ENCODE results near the gene OAF.

The OAF gene

GRCh38 chr11:120224361-120224760, 13.5 kb downstream of the OAF start:
- TF ChIP-seq CTCF (IDR thresholded peaks at IDR 0.05; ENCODE audit: borderline replicate concordance, extremely low read depth, low read length, poor library complexity, severe bottlenecking) (no peak), EZH2 (IDR thresholded peaks at IDR 0.05; ENCODE audit: borderline replicate concordance, low read depth, low read length, severe bottlenecking) (no peak)
- H3K4me2 ChIP-seq (ENCODE audit: insufficient read depth, low read length): no peak overlapping the region
- no peak overlapping the region for H3K9ac ChIP-seq (ENCODE audit: low read depth, low read length)
- DNase-seq (no peak), ATAC-seq (ENCODE audit: insufficient read depth, low read depth) (no peak)
- H3K27me3 ChIP-seq (ENCODE audit: insufficient read depth, low read length, poor library complexity): no peaks in the 10 kb centered on the region
- H4K20me1 ChIP-seq (ENCODE audit: insufficient read depth, low read length): peaks cover 22% of the 10 kb centered on the region
- no peak overlapping the region for H2AFZ ChIP-seq (ENCODE audit: low read depth, low read length)
- H3K9me3 ChIP-seq (ENCODE audit: insufficient read depth, low read length, severe bottlenecking): no peaks in the 10 kb centered on the region
- no peak overlapping the region for H3K27ac ChIP-seq (ENCODE audit: low read length)
- no peaks in the 10 kb centered on the region for H3K36me3 ChIP-seq (ENCODE audit: insufficient read depth, low read length)
- H3K4me1 ChIP-seq (ENCODE audit: insufficient read depth, low read length): no peaks in the 10 kb centered on the region
- H3K79me2 ChIP-seq (ENCODE audit: insufficient read depth, low read length): no peaks in the 10 kb centered on the region
- no peak overlapping the region for H3K4me3 ChIP-seq (ENCODE audit: low read depth in 1 of 2, low read length in 2 of 2)

DNA sequence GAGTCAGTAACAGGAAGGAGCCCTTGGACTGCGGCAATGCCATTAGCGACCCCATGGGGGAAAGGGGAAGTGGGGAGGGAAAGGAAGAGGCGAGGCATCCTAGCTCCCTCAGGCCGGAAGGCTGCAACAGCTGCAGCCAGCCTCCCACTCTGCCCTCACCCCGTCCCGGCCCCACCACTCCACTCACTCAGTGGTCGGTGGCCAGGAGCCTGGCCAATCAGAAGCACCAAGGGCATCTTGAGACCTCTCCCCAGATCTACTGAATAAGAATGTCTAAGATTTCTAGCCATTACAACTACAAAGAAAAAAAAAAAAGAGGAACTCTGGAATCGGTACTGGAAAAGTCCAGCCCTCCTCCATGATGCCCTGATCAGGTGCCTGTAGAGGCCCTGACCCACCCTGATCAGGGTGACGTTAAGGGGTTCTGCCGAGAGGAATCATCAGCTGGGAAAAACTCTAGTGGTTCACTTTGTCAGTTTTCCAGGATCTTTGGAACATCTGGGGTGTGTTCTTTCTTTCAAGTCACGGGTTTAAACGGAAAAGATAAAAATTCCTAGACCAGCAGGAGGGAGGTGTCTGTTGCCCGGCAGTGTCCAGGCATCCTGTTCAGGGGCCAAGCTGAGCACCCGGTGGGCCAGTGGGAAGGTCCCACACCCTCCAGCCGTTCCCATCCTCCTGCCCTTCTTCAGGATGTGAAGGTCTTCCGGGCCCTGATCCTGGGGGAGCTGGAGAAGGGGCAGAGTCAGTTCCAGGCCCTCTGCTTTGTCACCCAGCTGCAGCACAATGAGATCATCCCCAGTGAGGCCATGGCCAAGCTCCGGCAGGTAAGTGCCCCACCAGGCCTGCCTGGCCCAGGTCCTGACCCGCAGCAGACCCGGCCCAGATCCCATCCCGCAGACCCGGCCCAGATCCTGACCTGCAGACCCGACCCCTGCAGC, 14.4 kb downstream of the OAF start:
- Histone ChIP-seq H3K9me3 (ENCODE audit: insufficient read depth, low read length, severe bottlenecking) (no peaks in the 10 kb centered on the region), H3K9ac (ENCODE audit: low read depth, low read length) (no peak overlapping the region), H3K4me1 (ENCODE audit: insufficient read depth, low read length) (no peaks in the 10 kb centered on the region), H3K27ac (ENCODE audit: low read length) (no peak overlapping the region), H4K20me1 (ENCODE audit: insufficient read depth, low read length) (peaks cover 13% of the 10 kb centered on the region), H3K27me3 (ENCODE audit: insufficient read depth, low read length, poor library complexity) (no peaks in the 10 kb centered on the region), H3K4me3 (ENCODE audit: low read depth in 1 of 2, low read length in 2 of 2) (no peak overlapping the region), H3K79me2 (ENCODE audit: insufficient read depth, low read length) (no peaks in the 10 kb centered on the region), H2AFZ (ENCODE audit: low read depth, low read length) (no peak overlapping the region), H3K36me3 (ENCODE audit: insufficient read depth, low read length) (no peaks in the 10 kb centered on the region), H3K4me2 (ENCODE audit: insufficient read depth, low read length) (no peak overlapping the region)
- TF ChIP-seq EZH2 (IDR thresholded peaks at IDR 0.05; ENCODE audit: borderline replicate concordance, low read depth, low read length, severe bottlenecking): no peak
- DNase-seq (no peak), ATAC-seq (ENCODE audit: insufficient read depth, low read depth) (no peak)

DNA sequence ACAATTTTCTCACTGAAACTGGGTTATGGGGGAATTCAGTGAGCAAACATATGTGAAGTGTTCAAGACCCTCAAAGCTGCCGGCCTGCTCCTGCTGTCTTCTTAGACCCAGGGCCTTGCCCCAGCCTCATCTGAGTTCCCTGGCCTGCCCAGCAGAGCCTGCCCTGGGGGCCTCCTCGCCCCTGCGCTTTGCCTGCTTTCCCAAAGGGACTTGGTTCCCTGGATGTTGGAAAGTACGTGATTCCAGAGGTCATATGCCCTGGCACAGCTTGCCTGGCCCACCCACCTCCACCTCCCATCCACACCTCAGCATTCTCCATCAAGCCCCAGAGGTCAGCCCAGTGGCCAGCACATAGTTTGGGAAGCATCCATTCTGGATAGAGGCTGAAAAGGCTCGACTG, 15.4 kb downstream of the OAF start:
- Histone ChIP-seq H4K20me1 (ENCODE audit: insufficient read depth, low read length) (peaks cover 12% of the 10 kb centered on the region), H2AFZ (ENCODE audit: low read depth, low read length) (no peak overlapping the region), H3K4me2 (ENCODE audit: insufficient read depth, low read length) (no peak overlapping the region), H3K36me3 (ENCODE audit: insufficient read depth, low read length) (no peaks in the 10 kb centered on the region), H3K9me3 (ENCODE audit: insufficient read depth, low read length, severe bottlenecking) (no peaks in the 10 kb centered on the region), H3K4me1 (ENCODE audit: insufficient read depth, low read length) (no peaks in the 10 kb centered on the region), H3K79me2 (ENCODE audit: insufficient read depth, low read length) (no peaks in the 10 kb centered on the region), H3K4me3 (ENCODE audit: low read depth in 1 of 2, low read length in 2 of 2) (no peak overlapping the region), H3K27me3 (ENCODE audit: insufficient read depth, low read length, poor library complexity) (no peaks in the 10 kb centered on the region), H3K27ac (ENCODE audit: low read length) (no peak overlapping the region), H3K9ac (ENCODE audit: low read depth, low read length) (no peak overlapping the region)
- no peak for ATAC-seq (ENCODE audit: insufficient read depth, low read depth)
- TF ChIP-seq CTCF (IDR thresholded peaks at IDR 0.05; ENCODE audit: borderline replicate concordance, extremely low read depth, low read length, poor library complexity, severe bottlenecking) (no peak), EZH2 (IDR thresholded peaks at IDR 0.05; ENCODE audit: borderline replicate concordance, low read depth, low read length, severe bottlenecking) (no peak)
- no peak for DNase-seq

- DNase-seq (no peak), ATAC-seq (ENCODE audit: insufficient read depth, low read depth) (no peak)
- Histone ChIP-seq H3K9me3 (ENCODE audit: insufficient read depth, low read length, severe bottlenecking) (no peaks in the 10 kb centered on the region), H4K20me1 (ENCODE audit: insufficient read depth, low read length) (peaks cover 12% of the 10 kb centered on the region), H3K27ac (ENCODE audit: low read length) (no peak overlapping the region), H3K4me2 (ENCODE audit: insufficient read depth, low read length) (no peak overlapping the region), H2AFZ (ENCODE audit: low read depth, low read length) (no peak overlapping the region), H3K4me3 (ENCODE audit: low read depth in 1 of 2, low read length in 2 of 2) (no peak overlapping the region), H3K79me2 (ENCODE audit: insufficient read depth, low read length) (no peaks in the 10 kb centered on the region), H3K36me3 (ENCODE audit: insufficient read depth, low read length) (no peaks in the 10 kb centered on the region), H3K27me3 (ENCODE audit: insufficient read depth, low read length, poor library complexity) (no peaks in the 10 kb centered on the region), H3K4me1 (ENCODE audit: insufficient read depth, low read length) (no peaks in the 10 kb centered on the region), H3K9ac (ENCODE audit: low read depth, low read length) (no peak overlapping the region)
- TF ChIP-seq CTCF (IDR thresholded peaks at IDR 0.05; ENCODE audit: borderline replicate concordance, extremely low read depth, low read length, poor library complexity, severe bottlenecking) (no peak), EZH2 (IDR thresholded peaks at IDR 0.05; ENCODE audit: borderline replicate concordance, low read depth, low read length, severe bottlenecking) (no peak)
Observed at GRCh38 chr11:120226714-120227113, 15.9 kb downstream of the OAF start.

Data from DND-41 (cell line).